ENCODE measurements around the gene SHISAL2B. TPM values are rescaled to one million over a fixed set of nuclear protein-coding genes. Genes with fewer than 3 reads are reported as not detected.
"Not testable (repeated sequence)": the region's sequence is repeated elsewhere in the genome, so short reads cannot be mapped to it uniquely, and the experiment has no call there.

The SHISAL2B gene
- total and polyA plus RNA-seq, 8 donors: 0.45 to 15.2 (median 8.1) TPM; not detected in 1

DNA sequence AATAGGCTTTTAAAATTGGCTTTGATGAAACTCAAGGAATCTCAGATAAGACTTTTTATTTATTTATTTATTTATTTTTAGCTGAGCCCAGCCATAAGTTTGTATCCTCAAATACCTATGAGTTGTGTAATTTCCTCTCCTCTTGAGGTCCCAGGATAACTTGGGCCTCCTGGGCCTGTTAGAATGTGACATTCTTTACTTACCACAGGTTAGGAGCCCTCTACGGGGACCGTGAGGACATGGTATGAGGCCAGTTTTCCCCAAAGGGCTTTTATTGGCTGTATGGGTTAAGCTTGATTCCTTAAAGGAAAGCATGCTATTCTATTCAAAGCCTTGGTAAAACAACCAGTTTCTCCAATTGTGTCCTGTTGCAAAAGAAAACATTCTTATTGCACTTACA is 16.9 kb downstream of the SHISAL2B start:
- DNase-seq (no peak), ATAC-seq (no peak)
- Histone ChIP-seq H3K9me3 (no peaks in the 10 kb centered on the region), H3K4me1 (no peaks in the 10 kb centered on the region), H3K27ac (no peak overlapping the region), H3K36me3 (no peaks in the 10 kb centered on the region), H3K4me3 (no peak overlapping the region), H3K27me3 (peaks cover 0 to 6% of the 10 kb centered on the region in 2 donors)
- TF ChIP-seq, protein P1, sequence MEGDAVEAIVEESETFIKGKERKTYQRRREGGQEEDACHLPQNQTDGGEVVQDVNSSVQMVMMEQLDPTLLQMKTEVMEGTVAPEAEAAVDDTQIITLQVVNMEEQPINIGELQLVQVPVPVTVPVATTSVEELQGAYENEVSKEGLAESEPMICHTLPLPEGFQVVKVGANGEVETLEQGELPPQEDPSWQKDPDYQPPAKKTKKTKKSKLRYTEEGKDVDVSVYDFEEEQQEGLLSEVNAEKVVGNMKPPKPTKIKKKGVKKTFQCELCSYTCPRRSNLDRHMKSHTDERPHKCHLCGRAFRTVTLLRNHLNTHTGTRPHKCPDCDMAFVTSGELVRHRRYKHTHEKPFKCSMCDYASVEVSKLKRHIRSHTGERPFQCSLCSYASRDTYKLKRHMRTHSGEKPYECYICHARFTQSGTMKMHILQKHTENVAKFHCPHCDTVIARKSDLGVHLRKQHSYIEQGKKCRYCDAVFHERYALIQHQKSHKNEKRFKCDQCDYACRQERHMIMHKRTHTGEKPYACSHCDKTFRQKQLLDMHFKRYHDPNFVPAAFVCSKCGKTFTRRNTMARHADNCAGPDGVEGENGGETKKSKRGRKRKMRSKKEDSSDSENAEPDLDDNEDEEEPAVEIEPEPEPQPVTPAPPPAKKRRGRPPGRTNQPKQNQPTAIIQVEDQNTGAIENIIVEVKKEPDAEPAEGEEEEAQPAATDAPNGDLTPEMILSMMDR (IDR thresholded peaks at IDR 0.05): no peak
- intact Hi-C loops (cut with DNase I): no loop called here

DNA sequence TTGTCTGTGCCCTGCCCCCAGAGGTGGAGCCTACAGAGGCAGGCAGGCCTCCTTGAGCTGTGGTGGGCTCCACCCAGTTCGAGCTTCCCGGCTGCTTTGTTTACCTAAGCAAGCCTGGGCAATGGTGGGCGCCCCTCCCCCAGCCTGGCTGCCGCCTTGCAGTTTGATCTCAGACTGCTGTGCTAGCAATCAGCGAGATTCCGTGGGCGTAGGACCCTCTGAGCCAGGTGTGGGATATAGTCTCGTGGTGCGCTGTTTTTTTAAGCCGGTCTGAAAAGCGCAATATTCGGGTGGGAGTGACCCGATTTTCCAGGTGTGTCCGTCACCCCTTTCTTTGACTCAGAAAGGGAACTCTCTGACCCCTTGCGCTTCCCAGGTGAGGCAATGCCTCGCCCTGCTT is 24.2 kb downstream of the SHISAL2B start:
- H3K9me3 ChIP-seq; H3K36me3 ChIP-seq; H3K27me3 ChIP-seq; H3K27ac ChIP-seq; intact Hi-C loops (cut with DNase I); ATAC-seq; DNase-seq; H3K4me3 ChIP-seq; H3K4me1 ChIP-seq: not testable (repeated sequence)

DNA sequence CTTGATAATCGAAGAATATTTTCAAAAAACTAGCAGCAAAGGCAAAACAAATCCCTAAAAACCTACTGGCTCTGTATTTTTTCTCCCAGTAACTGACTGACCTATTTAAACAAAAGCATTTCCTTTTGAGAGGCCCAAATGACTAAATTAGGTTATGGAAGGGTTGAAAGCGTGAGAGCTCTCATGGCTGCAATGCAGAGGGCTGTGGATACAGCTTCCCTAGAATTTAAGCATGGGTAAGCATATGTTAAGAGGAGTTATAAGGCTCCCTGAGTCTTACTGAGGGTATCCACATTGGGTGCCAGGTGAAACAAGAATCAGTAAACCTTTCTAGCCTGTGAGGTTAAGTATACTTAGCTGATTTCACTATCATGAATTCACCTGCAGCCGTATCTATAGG is 32.3 kb downstream of the SHISAL2B start:
- no peak overlapping the region for H3K27ac ChIP-seq
- TF ChIP-seq, protein P1 (IDR thresholded peaks at IDR 0.05): no peak
- H3K36me3 ChIP-seq: peaks cover 0 to 60% of the 10 kb centered on the region in 2 donors
- ATAC-seq: no peak
- no peak overlapping the region for H3K4me3 ChIP-seq
- intact Hi-C loops (cut with DNase I): no loop called here
- H3K27me3 ChIP-seq: no peaks in the 10 kb centered on the region
- DNase-seq: no peak
- H3K4me1 ChIP-seq: no peaks in the 10 kb centered on the region
- H3K9me3 ChIP-seq: no peaks in the 10 kb centered on the region

DNA sequence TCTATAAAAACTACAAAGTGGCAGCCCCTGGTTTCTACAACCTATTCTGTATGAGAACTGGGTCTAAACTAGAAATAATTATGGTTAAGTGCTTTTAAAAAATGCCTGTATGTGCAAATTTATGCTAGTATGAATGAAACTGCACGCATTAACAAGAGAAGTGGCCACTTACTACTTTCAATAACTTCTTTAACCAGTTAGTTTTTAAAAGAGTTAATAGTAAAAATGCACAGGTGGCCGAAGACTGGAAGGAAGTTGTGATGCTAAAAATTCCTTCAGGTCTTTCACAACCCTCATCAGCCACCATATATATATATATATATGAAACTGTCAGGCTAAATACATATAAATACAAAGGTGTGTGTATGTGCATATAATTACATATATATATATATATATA is 36.8 kb downstream of the SHISAL2B start:
- ATAC-seq: no peak
- H3K36me3 ChIP-seq: peaks cover 0 to 63% of the 10 kb centered on the region in 2 donors
- intact Hi-C loops (cut with DNase I): no loop called here

DNA sequence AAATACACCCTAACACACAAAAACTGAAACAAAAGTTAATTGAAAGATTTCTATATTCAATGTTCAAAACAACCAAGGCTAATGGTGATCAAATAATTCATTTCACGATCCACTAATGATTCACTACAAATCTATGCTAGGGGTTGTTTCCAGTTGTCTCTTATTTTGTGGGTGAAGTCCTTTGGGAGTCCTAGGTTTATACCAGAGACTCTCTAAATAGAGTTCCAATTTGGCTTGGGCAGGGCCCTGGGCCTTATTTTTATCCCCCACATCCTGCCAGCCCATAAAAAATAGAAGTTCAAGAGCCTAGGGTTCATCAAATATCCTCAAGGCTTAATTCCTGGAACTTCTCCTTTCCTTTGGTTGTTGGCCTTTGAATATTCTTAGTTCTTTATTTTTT is 52.1 kb downstream of the SHISAL2B start:
- no peak for ATAC-seq
- Histone ChIP-seq H3K36me3 (peaks cover 0 to 24% of the 10 kb centered on the region in 2 donors), H3K4me3 (no peak overlapping the region), H3K4me1 (no peaks in the 10 kb centered on the region), H3K27me3 (no peaks in the 10 kb centered on the region), H3K9me3 (no peaks in the 10 kb centered on the region), H3K27ac (no peak overlapping the region)
- no peak for DNase-seq
- TF ChIP-seq, protein P1 (IDR thresholded peaks at IDR 0.05): no peak
- intact Hi-C loops (cut with DNase I): no loop called here

More for the DNA sequence above, 36.8 kb downstream of the SHISAL2B start:
- H3K9me3 ChIP-seq: no peaks in the 10 kb centered on the region
- no peak for DNase-seq
- TF ChIP-seq, protein P1 (IDR thresholded peaks at IDR 0.05): no peak
- H3K27me3 ChIP-seq: no peaks in the 10 kb centered on the region
- H3K4me3 ChIP-seq: no peak overlapping the region
- no peaks in the 10 kb centered on the region for H3K4me1 ChIP-seq
- H3K27ac ChIP-seq: no peak overlapping the region

DNA sequence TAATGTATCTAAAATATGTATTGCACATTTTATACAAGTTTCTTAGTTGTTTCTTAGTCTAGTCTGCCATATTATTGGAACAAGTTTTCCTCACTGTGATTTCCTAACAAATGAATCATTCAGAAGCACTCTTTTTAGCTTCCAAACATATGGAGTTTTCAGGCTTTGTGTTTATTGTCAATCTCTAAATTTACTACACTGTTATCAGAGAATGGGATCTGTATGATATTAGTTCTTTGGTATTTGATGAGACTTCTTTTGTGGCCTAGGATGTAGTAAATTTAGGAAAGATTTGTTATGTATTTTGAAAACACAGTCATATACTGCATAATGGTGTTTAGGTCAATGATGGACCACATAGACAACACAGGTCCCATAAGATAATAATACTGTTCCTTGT is 52.5 kb downstream of the SHISAL2B start:
- DNase-seq (no peak), ATAC-seq (no peak)
- Histone ChIP-seq H3K4me1 (no peaks in the 10 kb centered on the region), H3K36me3 (peaks cover 0 to 28% of the 10 kb centered on the region in 2 donors), H3K27me3 (no peaks in the 10 kb centered on the region), H3K9me3 (no peaks in the 10 kb centered on the region), H3K27ac (no peak overlapping the region), H3K4me3 (no peak overlapping the region)
- TF ChIP-seq, protein P1 (IDR thresholded peaks at IDR 0.05): no peak
- intact Hi-C loops (cut with DNase I): no loop called here
